ENCODE data around the gene GMIP.

The GMIP gene

DNA sequence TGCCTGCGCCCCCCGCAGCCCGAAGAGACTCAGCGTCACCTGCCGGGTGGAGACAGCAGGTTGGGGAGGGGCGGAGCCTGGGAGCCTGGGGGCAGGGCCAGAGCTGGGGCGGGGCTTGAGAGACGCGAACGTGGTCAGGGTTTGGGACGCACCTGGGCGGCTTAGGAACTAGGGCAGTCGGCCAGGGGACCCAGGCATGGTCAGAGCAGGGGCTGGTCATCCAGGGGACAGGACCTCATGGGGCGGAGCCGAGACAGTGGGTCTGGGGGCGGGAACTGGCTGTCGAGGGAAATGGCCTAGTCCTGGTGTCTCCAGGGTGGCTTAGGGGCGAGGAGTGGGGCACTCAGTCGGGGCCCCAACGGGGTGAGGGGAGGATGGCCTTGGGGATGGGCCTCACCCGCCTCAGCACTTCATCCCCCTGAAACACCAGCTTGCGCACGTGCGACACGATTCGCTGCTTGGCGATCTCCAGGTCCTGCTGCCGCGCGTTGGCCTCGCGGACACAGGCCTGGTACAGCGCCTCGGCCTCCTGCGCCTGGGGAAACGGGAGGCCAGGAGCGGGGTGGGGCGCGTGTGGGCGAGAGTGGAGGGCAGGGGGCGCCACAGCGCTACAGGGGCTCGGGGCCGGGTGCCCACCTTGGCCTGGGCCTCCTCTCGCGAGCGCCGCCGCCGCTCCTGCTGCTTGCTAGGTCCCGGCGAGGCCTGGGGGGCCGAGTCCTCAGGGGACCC, 5.8 kb downstream of the GMIP start:
- DNase-seq (ENCODE audit: low read depth) = no peak
- H3K4me3 ChIP-seq (ENCODE audit: low read depth, low read length) = no peak overlapping the region

DNA sequence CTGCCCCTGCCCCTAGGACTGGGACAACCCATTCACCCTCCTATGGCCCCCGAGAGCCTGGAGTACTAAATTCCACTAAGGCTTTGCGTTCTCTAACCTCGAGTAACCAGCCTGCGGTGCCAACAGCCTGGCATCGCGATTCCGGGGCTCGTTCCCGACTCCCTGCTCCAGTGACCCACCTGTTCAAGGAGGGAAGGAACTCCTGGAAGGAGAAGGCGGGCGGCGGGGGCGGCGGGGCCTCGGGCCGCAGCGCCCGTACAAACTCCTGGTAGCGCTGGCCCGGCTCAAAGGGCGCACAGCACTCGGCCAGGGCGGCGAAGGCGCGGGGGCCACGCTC, 6.3 kb downstream of the GMIP start:
- H3K4me3 ChIP-seq (ENCODE audit: low read depth, low read length) = no peak overlapping the region
- DNase-seq (ENCODE audit: low read depth) = no peak

DNA sequence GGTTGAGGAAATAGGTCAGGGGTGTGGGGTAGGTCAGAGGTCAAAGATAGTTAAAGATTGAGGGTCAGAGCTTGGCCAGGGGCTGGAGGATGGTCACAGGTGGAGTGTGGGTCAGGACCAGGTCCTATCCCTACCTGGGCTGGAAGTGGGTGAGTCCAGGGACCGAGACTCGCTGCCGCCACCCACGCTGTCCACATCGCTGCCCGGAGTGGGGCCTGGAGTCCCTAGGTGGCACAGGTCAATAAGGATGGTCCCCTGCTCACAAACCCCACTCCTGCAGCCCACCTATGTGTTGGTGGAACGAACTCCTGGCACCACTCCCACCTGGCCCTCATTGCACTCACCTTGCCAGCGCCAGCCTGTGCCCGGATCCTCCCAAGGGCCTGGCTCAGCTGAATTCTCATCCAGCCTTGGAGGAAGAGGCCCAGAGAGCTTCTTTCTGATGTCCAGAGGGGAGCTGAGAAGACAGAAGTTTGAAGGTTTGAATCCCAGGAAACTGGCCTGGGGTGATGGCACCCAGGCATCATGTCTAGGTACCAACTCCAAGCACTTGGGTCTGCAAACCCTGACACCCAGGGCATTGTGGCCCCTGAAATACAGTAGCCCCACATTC, 6.8 kb downstream of the GMIP start:
- no peak overlapping the region for H3K4me3 ChIP-seq (ENCODE audit: low read depth, low read length)
- no peak for DNase-seq (ENCODE audit: low read depth)

DNA sequence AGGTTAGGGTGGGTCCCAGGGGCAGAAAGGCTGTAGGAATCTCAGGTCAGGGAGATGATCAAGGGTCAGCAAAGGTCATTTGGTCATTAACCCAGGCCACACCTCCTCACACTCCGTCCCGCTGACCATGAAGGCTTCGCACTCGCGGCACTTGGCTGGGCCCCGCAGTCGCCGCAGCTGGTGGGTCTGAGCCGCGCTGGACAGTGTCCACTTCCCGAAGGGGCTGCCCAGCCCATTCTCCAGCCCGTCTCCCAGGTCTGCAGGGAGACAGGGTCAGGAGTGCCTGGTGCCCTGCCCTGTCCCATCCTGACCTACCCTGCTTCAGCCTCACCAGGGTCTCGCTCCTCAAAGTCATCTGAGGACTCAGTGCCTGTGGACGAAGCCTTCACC, 8.1 kb downstream of the GMIP start:
- H3K4me3 ChIP-seq (ENCODE audit: low read depth, low read length) = no peak overlapping the region
- no peak for DNase-seq (ENCODE audit: low read depth)

DNA sequence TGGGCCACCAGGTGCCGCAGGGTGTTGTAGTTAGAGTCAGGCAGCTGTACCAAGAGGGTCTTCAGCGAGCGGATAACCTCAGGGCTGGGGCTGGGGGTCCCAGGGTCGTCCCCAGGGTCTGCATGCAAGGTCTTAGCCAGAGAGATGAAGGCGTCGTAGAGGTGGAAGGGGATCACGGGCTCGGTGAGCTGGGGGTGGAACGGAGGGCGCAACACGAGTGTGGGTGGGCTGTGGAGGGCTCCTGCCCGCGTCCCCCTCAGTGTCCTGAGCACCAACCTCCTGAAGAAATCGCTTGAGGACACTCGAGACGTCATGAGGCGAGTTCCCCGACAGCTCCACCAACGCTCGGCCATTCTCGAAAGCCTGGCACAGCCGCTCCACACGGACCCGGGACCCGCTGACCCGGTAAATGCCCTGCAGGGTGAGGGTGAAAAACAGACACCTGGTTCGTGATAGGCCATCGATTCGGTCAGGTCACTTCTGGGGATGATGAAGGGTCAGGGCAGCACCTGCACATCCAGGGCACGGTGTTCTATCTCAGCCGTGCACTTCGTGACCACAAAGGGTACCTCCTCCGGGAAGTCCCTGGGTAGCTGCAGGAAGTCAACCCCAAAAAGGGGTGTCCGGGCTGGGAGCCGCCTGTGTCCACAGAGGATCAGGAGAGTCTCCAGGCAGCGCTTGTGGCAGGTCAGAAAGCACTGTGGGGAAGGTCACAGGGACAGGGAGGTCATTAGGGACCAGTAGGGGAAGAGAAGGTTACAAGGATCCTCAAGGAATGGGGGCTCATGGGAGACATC, 8.7 kb downstream of the GMIP start:
- no peak for DNase-seq (ENCODE audit: low read depth)
- no peak overlapping the region for H3K4me3 ChIP-seq (ENCODE audit: low read depth, low read length)

DNA sequence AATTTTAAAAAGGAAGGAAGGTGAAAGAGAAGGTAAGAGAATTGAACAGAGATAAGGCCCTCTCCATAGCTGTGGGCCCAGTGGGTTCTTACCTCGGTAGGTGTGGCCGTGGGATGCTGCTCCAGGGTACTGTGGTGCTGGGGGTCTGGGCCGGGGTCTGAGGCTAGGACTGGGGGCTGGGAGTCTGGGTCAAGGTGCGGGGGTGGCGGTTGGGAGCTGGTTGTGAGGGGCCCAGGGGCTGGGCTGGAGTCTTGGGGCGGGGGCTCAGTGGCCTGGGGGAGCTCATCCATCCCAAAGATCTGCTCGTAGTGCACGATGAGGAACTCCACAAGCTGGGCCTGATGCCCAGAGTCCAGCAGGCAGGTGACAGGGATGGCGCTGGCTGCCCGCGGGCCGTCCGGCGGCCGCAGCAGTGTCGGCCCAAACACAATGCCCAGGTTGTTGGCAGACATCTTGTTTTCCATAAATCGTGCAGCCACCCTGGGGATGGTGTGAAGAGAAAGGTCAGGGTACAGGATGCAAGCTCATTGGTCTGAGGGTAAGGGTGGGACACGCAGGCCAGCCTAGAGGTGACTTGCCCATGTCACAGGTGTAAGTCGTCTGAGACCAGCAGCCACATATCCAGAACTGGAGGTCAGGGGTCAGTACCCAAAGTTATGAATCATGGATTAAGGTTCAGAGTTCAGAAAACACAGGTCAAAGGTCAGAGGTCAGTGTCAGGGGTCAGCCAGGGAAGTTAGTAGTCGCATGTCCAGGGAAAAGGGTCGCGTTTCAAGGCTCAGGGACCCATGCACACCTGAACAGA, 9.5 kb downstream of the GMIP start:
- no peak overlapping the region for H3K4me3 ChIP-seq (ENCODE audit: low read depth, low read length)
- no peak for DNase-seq (ENCODE audit: low read depth)

DNA sequence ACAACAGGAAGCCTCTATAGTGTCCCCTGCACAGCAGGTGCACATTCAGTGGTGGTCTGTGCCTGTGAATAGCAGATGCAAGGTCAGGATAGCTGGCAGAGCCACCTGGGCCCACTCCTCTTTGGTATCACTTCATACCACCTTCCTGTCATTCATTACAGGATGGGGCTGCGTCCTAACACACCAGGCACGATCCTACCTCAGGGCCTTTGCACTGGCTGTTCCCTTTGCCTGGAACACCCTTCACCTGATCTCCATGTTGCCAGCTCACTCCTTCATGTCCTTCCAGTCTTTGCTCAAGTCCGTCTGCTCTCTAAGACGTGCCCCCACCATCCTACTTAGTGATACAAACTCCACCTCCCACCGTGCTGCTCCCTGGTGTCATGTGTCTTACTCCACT, 10.8 kb downstream of the GMIP start:
- DNase-seq (ENCODE audit: low read depth) = no peak
- H3K4me3 ChIP-seq (ENCODE audit: low read depth, low read length) = no peak overlapping the region

DNA sequence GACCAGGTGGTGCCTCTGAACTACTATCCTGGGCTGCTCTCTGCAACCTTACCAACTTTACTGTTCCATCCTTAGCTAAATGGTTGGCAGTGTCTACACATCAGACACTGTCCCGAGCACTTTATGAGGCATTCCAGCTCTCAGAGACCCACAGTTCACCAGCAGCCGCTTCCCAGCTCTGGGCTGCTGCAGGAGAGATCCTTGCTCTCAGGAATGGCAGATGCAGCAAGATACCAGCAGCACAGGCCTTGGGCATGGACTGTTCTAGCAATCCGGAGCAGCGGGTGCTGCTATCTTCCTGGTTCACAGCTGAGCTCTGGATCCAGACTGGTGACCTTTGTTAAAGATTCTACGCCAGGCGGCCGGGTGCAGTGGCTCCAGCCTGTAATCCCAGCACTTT, 12.1 kb downstream of the GMIP start:
- no peak for DNase-seq (ENCODE audit: low read depth)

DNA sequence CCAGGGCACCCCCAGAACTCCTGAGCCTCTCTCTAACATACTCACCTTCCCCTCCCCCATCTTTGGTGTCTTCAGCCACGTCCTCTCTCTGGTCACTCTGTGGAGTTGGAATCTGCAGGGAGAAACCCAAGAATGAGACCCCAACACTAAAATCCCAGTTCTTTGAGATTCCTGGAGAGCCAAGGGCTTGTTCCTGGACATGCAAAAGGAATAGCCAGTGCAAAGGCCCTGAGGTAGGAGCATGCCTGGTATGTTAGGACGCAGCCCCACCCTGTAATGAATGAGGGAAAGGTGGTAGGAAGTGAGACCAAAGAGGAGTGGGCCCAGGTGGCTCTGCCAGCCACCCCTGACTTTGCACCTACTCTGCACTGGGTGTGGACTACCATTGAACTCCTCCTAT, 13.0 kb downstream of the GMIP start:
- H3K4me3 ChIP-seq (ENCODE audit: low read depth, low read length) = no peak overlapping the region
- DNase-seq (ENCODE audit: low read depth) = no peak

More for the DNA sequence above, 12.1 kb downstream of the GMIP start:
- H3K4me3 ChIP-seq (ENCODE audit: low read depth, low read length) = no peak overlapping the region

DNA sequence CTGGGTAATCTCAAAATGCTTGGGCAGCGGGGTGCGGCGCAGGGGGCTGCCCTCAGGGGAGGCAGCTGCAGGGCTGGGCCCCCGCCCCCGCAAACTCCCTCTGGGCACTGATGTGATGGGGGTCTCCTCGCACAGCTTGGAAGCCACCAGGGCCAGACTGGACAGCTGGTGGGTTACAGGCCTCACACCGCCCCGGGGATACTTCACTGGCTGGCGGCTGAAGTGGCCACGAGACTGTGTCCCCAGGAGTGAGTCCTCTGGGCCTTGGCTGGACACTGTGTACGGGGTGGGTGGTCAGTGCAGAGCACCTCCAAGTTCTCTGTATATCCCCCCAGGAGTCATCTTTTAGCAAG, 13.4 kb downstream of the GMIP start:
- DNase-seq (ENCODE audit: low read depth) = no peak
- H3K4me3 ChIP-seq (ENCODE audit: low read depth, low read length) = no peak overlapping the region

DNA sequence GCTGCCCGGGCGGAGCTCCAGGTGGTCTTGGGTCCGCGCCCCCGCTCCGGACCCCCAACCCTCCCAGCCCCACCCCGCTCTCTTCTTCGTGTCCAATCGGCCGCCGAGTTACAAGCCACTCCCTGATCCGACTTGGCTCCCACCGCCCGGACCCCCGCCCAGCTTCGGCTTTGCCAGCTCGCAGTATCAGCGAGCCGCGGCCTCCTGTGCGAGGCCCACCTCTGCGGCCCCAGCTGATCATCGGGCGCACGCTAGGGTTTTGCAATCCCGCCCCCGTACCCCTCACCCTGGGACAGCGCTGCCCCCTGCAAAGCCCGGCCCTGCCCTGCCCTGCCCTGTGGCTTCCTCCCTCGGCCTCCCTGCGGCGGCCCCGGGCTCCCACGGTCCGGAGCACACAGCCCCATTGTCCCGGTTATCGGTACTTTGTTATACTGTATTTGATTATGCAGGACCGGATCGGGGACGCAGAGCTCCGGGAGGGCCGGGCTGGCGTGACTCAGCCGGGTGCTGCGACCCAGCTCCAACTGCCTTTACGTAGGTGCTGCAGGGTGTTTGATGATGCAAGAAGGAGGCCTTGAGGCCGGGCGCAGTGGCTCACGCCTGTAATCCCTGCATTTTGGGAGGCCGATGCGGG, 14.8 kb downstream of the GMIP start:
- H3K4me3 ChIP-seq (ENCODE audit: low read depth, low read length) = peak overlapping the region; percentile 38
- peak; percentile 43 for DNase-seq (ENCODE audit: low read depth)

DNA sequence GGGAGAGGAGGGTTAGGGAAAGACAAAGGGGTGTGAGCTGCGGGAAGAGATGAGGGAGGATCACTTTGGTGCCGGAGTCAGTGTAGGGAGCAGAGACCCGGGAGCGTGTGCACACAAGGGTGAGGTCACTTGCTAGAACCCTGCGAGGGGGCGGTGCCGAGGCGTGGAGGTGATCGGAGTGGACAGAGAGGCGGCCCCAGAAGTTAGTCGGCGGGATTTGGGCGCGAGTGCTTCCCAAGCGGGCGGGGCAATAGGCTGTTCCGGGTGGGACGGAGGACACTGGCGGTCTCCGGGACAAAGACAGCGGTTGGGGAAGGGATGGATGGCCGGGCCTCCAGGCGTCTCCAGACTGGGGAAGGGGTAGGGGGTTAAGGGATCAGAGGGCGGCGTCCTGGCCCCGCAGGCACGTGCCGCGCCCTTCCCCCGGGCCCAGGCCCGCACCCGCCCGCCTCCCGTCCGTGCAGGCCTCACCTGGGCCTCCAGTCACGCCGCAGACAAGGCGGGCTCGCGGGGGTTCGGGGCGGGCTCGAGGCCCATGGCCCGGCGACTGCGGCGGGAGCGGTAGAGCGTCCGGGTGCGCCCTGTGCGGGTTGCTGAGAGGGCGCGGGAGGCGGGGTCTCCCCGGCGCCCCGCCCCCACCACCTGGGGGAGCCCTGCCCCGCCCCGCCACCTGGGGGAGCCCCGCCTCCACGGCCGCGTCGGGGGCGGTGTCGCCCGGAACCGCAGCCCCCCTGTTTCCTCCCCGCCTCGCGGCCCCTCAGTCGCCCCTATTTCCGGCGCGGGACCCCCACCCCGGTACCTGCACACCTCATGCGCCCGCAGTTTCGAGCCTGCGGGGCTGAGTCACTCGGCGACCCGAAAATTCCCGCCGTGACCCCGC, 15.6 kb downstream of the GMIP start, which contains the start of gene LPAR2:
TSS of gene LPAR2 (minus strand) at position 600 of the 880 bp plus-strand sequence. CDS start 945 bp downstream, outside the sequence.
- H3K4me3 ChIP-seq (ENCODE audit: low read depth, low read length) = peak within 1 kb of the TSS; percentile 38
- DNase-seq (ENCODE audit: low read depth) = no peak

DNA sequence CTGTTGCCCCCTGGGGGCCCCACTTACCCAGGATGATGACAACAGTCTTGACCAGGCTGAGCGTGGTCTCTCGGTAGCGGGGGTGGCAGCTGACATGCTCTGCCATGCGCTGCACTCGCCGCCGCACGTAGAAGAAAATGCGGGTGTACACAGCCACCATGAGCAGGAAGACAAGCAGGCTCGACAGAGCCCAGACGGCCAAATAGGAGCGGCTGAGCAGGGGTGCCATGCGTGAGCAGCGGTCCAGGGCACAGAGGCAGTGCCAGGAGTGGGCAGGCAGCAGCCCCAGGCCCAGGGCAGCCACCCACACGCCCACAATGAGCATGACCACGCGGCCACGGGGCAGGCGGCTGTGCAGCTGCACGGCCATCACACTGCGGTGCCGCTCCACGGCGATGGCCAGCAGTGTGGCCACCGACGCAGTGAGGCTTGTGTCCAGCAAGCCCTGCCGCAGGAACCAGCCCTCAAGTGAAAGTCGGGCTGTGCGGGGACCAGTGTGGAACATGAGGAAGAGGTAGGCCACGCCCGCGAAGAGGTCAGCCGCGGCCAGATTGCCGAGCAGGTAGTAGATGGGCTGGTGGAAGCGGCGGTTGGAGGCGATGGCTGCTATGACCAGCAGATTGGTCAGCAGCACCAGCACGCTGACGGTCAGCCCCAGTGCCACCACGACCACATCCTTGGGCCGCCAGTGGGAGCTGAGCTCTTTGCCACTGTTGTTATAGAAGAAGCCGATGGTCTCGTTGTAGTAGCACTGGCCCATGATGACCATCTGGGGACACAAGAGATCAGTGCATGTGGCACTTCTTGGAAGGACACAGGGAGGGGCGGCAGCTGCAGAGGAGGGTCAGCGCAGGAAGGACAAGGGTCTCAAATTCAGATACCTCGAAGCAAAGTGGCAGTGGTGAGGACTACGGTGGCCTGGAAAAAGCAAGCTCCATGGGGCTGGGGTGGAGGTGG, 16.7 kb downstream of the GMIP start:
- DNase-seq (ENCODE audit: low read depth) = no peak
- H3K4me3 ChIP-seq (ENCODE audit: low read depth, low read length) = no peak overlapping the region

DNA sequence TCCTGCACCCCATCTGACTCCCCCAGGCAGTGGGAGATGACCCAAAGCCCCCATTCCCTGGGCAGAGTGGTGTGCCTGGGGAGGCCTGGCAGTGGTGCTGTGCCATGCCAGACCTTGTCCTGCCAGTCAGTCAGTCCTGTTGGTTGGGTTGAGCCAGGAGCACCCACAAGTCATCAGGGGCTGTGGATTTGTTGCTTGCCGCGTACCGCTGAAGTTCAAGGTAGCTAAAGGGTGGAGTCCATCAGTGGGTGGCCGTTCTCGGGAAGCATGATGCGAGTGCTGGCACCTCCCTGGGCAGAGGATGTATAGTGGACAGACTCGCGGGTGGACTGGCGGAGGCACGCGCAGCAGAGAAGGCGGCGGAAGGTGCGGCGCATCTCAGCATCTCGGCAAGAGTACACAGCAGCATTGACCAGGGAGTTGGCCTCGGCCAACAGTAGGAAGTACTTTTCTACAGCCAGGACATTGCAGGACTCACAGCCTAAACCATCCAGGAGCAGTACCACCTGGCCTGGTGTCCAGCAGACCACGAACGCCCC, 19.4 kb downstream of the GMIP start:
- H3K4me3 ChIP-seq (ENCODE audit: low read depth, low read length) = no peak overlapping the region
- no peak for DNase-seq (ENCODE audit: low read depth)

DNA sequence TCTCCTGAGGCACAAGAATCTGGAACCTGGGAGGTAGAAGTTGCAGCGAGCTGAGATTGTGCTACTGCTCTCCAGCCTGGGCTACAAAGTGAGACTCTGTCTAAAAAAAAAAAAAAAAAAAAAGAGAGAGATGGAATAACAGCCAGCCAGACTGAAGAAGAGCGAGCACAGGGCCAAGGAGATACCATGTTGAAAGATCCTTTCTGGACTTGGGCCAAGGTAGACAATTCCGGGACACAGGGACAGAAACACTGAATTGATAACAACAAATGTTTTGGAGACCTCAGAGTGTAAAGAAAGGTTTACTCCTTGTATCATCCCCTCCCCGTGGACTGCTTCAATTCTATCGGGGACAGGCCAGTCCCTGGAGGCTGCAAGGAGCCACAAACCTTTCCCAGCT, 20.1 kb downstream of the GMIP start:
- DNase-seq (ENCODE audit: low read depth) = no peak
- no peak overlapping the region for H3K4me3 ChIP-seq (ENCODE audit: low read depth, low read length)

DNA sequence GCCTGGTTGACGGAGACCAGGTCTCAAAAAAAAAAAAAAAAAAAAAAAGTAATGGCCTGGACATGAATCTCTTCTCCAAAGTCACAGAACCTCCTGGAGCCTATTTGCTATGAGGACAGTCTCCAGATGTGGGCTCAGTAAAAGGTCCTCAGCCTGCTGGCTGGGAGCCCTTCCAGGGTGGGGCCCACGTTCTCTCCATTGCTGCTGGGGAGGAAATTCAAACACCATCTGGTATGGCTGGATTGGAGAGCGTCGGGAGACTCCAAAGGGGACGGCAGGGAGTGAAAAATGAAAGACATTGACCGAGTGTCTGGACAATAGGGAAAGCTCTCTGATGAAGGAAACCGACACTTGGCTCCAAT, 23.6 kb downstream of the GMIP start:
- no peak for DNase-seq (ENCODE audit: low read depth)
- no peak overlapping the region for H3K4me3 ChIP-seq (ENCODE audit: low read depth, low read length)

DNA sequence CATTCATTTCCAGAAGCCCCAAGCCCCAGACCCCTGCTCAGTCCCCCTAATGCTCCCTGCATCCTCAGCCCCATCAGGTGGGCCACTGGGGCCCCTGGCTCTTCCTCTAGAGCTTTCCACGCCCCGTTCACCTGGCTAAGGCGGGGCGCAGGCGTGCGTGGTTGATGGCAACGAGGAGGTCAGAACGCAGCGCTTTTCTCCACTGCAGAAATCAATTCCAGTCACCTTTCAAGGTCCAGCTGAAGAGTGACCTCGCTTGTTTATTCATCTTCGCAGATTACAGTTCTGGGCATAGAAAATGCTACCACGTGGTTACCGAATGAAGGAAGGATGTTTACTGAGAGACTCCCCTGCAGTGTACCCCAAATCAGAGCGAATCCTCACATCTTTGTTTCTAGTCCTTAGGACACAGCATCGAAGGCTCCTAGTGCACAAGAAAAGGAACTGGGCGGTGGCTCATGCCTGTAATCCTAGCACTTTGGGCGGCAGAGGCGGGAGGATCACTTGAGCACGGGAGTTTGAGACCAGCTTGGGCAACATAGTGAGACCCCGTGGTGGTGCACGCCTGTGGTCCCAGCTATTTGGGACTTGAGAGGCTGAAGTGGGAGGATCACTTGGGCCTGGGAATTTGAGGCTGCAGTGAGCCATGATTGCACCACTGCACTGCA, 24.1 kb downstream of the GMIP start:
- peak overlapping the region; percentile 46 for H3K4me3 ChIP-seq (ENCODE audit: low read depth, low read length)
- DNase-seq (ENCODE audit: low read depth) = no peak
